GM12875 (cell line): Measurements from ENCODE around the gene TUBGCP4.

Source experiments
- H3K4me3 ChIP-seq: one replicate; pipeline ENCODE4 v1.5.1; 2011; ENCODE audit warnings: low read depth, low read length, control low read depth
- CTCF ChIP-seq: IDR thresholded peaks from 2 replicates; pipeline ENCODE4 v1.5.1; 2011; ENCODE audit warnings: low read depth, mild to moderate bottlenecking, control low read depth, inconsistent platforms, low read length, moderate library complexity, borderline replicate concordance; ENCODE audit not compliant: insufficient read depth

The TUBGCP4 gene

GRCh38 chr15:43436395-43436794 is 65.5 kb downstream of the TUBGCP4 start:
- no peak for TF ChIP-seq CTCF
- H3K4me3 ChIP-seq, result no peak overlapping the region

- no peak for TF ChIP-seq CTCF
- no peak overlapping the region for H3K4me3 ChIP-seq
Observed at GRCh38 chr15:43439268-43439667, 68.4 kb downstream of the TUBGCP4 start.

GRCh38 chr15:43440721-43441281 is 69.9 kb downstream of the TUBGCP4 start:
- TF ChIP-seq CTCF, result no peak
- H3K4me3 ChIP-seq, result no peak overlapping the region

GRCh38 chr15:43441316-43441715 is 70.4 kb downstream of the TUBGCP4 start:
- H3K4me3 ChIP-seq, result no peak overlapping the region
- TF ChIP-seq CTCF, result no peak

- TF ChIP-seq CTCF, result no peak
- no peak overlapping the region for H3K4me3 ChIP-seq
Observed at GRCh38 chr15:43446344-43446743, 75.4 kb downstream of the TUBGCP4 start.

GRCh38 chr15:43449981-43450380 is 79.1 kb downstream of the TUBGCP4 start:
- no peak for TF ChIP-seq CTCF

More at GRCh38 chr15:43449981-43450380, 79.1 kb downstream of the TUBGCP4 start:
- no peak overlapping the region for H3K4me3 ChIP-seq
